ENCODE measurements around the gene PILRA.
A peak's percentile ranks its signal among the peaks of the same experiment; 100 is the strongest.

The PILRA gene

GRCh38 chr7:100413889-100414288 is 40.6 kb downstream of the PILRA start:
- no peak for DNase-seq

GRCh38 chr7:100415448-100415847 is 42.2 kb downstream of the PILRA start:
- DNase-seq, result no peak

GRCh38 chr7:100418930-100419659 is 45.8 kb downstream of the PILRA start:
- peak; percentile 10 for DNase-seq

DNA sequence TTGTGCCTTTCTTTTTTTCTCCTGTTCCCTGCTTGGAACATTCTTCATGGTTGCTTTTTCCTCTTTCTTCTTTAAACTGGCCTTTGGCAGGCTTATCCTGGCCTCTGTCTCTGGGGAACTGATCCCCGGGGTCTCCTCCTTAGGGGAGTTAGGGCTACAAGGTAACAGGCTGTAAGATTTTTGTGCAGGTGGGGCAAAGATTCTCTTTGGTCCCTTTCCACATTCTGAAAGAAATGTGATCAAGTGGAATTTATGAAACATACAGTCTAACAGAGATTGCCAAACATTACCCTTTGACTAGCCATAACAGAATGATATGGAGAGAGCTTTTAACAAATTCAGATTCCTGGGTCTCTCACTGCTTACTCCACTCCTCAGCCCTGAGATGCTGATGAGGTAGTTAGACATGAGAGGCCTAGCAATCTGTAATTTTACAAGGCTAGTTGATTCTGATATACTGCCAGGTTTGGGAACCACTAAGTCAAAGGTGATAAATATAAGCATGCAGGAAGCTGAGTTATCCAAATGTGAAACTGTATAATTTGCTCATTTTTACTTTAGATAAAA is 46.5 kb downstream of the PILRA start:
- DNase-seq, result no peak

DNA sequence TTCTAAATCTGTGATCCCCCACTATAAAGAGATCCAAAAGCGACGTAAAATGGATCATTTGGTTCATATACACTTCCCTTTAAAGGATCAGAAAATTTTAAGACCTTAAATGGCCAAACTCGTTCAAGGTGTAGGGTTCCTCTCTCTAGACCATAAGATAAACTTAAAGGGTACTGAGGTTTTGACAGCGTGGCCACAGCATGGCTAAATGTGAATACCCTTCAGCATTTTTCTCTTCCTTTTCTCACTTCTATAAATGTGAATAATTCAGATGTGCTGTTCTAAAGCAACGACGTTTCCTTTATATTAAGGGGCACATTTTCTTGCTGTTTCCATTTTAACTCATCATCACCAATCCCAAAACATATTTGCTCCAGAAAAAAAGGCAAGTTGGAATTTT is 50.0 kb downstream of the PILRA start:
- DNase-seq, result no peak

DNA sequence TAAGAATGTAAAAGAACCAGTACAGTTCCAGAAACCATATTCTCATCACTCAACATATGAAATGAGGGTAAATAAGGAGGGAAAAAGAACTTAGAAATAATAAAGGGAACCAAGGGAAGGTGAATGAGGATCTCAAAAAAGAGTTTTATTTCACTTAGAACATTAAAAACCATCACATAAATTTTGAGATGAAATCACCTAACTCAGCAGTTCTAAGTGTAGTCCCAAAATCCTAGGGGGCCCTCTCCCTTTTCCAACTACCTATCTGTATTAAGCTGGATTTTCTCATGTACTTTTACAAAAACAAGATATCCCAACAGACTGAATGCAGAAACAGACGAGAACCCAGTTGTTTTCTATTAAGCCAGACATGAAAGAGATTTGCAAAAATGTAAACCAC is 52.1 kb downstream of the PILRA start:
- DNase-seq, result no peak

- DNase-seq, result peak; percentile 46
Observed at GRCh38 chr7:100426516-100426915, 53.2 kb downstream of the PILRA start.

- DNase-seq, result no peak
Observed at GRCh38 chr7:100427762-100428198, 54.5 kb downstream of the PILRA start.

GRCh38 chr7:100428199-100428966 is 55.1 kb downstream of the PILRA start, which contains the start of gene ZCWPW1:
ZCWPW1 (minus strand) TSS chr7:100428703; CDS start chr7:100420649, 8,054 bp downstream.
- peak; percentile 97 for DNase-seq

DNA sequence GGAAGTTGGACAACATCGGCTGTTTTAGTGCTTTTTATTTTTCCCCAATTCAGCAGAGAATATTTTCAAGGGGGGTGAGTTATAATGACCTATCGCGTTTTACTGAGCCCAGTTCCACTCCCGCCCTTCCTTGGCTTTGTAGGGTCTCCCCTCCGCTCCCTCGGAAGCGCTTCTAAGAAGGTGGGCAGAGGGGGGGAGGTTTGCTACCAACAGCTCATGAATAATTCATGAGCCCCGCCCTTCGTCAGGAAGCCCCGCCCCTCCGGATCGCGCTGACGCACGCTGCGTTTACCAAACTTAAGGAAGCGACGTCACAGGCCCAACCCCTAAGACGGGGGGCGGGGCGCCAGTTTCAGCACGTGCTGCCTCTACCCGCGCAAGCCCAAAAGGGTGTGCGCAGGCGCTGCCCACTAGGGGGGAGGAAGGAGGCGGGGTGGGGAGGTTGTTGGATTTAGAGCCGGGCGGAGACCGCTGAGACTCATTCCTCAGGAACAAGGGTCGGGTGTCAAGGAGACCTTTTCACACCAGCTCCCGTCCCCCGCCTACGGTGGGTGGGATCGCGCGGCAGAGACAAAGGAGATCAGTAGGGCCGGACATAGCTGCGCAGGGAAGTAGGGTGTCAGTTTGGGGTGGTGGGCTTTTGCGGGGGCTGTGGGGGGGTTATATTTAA is 55.8 kb downstream of the PILRA start:
- peak; percentile 100 for DNase-seq

DNA sequence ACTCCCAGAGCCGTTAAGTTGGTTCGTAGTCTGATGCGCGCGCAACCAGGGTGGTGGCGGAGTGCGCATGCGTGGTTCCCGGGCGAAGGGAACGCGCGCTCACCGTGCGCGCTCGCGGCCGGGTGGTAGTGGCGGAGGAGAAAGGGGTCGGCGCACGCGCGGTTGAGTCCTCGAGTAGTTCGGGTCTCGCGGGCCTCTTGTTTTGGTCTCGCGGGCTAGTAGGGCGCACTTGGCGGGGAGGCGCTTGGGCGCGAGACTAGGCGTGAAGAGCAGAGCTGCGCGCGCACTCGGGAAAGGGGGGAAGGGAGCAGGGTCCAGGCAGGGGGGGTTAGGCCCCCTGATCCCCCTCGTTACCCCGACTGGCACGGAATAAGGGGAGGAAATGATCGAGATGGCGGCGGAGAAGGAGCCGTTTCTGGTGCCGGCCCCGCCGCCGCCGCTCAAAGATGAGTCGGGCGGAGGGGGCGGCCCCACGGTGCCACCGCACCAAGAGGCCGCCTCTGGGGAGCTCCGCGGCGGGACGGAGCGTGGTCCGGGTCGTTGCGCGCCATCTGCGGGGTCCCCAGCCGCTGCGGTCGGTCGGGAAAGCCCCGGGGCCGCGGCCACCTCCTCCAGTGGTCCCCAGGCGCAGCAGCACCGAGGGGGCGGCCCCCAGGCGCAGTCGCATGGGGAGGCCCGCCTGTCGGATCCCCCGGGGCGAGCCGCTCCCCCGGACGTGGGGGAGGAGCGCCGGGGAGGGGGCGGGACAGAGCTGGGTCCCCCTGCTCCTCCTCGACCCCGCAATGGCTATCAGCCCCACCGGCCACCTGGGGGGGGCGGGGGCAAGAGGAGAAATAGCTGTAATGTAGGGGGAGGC is 56.6 kb downstream of the PILRA start, which contains the start of gene MEPCE:
TSS of gene MEPCE (plus strand) at position 195 of the 856 bp plus-strand sequence. CDS start at position 383, 188 bp downstream.
- peak; percentile 98 for DNase-seq

DNA sequence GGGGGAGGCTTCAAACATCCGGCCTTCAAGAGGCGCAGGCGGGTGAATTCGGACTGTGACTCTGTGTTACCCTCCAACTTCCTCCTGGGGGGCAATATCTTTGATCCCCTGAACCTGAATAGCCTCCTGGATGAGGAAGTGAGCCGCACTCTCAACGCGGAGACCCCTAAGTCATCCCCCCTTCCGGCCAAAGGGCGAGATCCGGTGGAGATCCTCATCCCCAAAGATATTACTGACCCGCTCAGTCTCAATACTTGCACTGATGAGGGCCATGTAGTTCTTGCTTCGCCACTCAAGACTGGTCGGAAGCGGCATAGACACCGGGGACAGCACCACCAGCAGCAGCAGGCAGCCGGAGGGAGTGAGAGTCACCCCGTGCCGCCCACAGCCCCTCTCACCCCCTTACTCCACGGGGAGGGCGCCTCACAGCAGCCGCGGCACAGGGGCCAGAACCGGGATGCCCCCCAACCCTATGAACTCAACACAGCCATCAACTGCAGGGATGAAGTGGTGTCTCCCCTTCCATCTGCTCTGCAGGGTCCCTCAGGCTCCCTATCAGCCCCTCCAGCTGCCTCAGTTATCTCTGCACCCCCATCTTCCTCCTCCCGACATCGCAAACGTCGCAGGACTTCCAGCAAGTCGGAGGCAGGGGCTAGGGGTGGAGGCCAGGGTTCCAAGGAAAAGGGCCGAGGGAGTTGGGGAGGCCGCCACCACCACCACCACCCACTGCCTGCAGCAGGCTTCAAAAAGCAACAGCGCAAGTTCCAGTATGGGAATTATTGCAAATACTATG is 57.4 kb downstream of the PILRA start:
- DNase-seq, result peak; percentile 37

GRCh38 chr7:100431286-100431735 is 58.0 kb downstream of the PILRA start:
- DNase-seq, result no peak

DNA sequence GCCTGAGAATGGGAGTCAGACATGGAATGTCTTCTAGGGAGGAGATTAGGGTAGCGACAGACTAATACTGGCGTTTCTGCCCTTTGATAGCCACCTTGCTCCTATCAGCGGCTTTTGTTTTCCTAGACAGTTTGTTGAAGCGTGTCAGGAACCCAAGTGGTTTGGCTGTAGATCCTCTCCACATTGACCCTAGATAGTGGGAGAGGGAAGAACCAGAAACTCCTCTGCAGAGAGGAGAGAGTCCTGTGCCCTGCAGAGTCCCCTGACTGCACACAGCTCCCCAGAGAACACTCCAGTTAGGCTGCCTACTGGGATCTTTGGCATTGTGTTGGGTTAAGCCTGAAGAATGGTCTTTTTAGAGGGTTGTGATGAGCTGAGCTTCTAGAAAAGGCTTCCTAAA is 58.8 kb downstream of the PILRA start:
- DNase-seq, result no peak

- no peak for DNase-seq
Observed at GRCh38 chr7:100432621-100433275, 59.5 kb downstream of the PILRA start.

GRCh38 chr7:100433276-100433591 is 59.9 kb downstream of the PILRA start:
- no peak for DNase-seq

DNA sequence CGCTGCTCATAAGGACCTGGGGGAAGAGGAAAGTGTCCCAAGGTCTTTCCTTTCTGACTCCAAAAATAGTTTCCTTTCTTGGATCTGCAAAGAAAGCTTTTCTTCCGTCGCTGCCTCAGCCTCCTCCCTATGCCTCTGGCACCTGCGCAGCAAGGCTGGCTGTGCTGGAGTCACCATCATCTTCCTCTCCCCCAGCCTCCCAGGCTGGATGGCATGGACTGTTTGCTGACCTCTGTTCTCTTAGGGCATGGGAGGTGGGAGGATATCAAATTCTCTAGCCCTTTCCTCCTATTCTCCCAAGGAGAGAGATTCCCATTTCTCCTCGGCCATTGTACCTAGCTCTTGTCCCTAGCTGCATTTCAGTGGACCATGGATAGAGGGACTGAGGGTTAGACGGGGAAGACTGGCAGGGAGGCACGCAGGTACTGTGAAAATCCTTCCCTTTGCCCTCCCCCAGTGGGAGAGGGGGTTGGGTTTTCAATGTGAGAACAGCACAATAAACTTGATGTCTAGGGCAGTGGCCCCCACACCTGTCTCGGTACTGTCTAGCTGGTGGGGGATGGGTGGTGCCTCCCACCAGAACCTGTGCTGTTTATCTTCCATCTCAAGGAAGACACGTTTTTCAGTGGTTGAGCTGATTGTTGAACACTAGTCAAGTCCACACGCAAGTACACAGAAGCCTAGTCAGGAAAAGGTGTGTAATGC is 60.5 kb downstream of the PILRA start:
- no peak for DNase-seq

DNA sequence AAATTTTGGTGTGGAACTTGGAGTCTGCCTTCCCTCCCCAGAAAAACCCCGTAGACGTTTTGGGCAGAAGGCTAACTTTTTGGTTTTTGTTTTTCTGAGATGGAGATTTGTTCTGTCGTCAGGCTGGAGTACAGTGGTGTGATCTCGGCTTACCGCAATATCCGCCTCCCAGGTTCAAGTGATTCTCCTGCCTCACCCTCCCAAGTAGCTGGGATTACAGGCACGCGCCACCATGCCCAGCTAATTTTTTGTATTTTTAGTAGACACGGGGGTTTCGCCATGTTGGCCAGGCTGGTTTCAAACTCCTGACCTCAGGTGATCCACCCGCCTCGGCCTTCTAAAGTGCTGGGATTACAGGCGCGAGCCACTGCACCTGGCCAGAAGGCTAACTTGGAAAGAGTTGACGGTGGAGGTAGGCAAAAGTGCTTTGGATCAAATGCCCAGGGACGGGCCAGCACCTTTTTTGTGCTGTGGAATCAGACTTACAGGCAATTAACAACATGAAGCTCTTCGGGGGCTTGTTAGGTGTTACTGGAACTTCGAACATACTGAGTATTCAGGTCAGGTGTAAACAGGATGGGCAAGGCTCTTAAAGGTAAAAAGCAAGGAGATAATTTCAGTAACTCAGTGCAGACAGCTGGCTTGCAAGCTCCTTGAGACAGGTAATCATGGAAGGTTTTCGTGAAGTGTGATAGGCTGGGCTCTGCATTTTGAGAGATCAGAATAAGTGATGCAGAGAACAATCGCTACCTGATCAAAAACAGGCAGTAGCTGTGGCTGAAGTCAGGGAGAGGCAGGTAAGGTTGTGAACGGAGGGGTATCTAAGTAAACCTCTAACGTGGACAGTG is 61.2 kb downstream of the PILRA start:
- DNase-seq, result no peak

Measured in NCI-H82 (cell line).